ENCODE measurements around the gene TXNRD1.
"Not testable (repeated sequence)": the region's sequence is repeated elsewhere in the genome, so short reads cannot be mapped to it uniquely, and the experiment has no call there.

The TXNRD1 gene

DNA sequence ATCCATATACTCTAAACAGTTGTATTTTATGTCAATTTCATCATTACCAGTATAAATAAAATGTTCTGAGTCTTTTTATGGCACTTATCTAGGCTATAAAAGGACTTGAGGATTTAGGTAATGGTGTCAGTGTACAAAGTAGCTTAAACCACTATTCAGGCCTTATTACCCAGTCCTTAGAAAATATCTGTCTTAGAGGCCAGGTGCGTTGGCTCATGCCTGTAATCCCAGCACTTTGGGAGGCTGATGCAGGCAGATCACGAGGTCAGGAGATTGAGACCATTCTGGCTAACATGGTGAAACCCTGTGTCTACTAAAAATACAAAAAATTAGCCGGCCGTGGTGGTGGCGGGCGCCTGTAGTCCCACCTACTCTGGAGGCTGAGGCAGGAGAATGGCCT is 112.7 kb downstream of the TXNRD1 start:
- DNase-seq (ENCODE audit: low read depth), result not testable (repeated sequence)

- DNase-seq (ENCODE audit: low read depth), result no peak
Measured at GRCh38 chr12:104328790-104329189, 113.2 kb downstream of the TXNRD1 start.

- no peak for DNase-seq (ENCODE audit: low read depth)
Measured at GRCh38 chr12:104329707-104330532, 114.3 kb downstream of the TXNRD1 start.

- DNase-seq (ENCODE audit: low read depth), result no peak
Measured at GRCh38 chr12:104331376-104331775, 115.8 kb downstream of the TXNRD1 start.

DNA sequence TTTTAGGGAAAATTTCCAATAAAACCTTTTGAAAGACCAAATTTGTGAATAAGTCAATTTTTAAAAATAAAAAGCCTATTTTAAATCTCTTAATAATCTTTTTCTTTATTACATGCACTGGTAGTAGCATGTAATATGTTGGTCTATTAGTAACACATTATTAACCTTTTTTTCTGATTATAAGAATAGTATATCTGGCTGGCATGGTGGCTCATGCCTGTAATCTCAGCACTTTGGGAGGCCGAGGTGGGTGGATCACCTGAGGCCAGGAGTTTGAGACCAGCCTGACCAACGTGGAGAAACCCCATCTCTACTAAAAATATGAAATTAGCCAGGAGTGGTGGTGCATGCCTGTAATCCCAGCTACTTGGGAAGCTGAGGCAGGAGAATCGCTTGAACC is 116.7 kb downstream of the TXNRD1 start:
- not testable (repeated sequence) for DNase-seq (ENCODE audit: low read depth)

- no peak for DNase-seq (ENCODE audit: low read depth)
Measured at GRCh38 chr12:104333692-104334255, 118.2 kb downstream of the TXNRD1 start.

DNA sequence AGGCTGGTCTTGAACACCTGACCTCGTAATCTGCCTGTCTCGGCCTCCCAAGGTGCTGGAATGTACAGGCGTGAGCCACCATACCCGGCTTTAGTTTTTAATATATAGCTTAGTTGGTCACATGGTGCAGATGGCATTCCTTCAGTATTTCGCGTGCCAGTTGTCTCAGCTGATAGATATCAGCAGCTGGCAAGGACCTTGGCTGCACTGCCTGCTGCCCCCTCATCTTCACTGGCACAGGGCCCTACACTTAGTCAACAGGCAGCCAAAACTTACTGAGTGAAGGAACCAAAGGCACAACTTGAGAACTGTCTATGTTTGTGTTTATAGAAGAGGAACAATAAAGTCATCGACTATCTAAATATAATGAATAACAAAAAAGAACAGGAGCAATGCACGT is 119.0 kb downstream of the TXNRD1 start:
- DNase-seq (ENCODE audit: low read depth), result no peak

DNA sequence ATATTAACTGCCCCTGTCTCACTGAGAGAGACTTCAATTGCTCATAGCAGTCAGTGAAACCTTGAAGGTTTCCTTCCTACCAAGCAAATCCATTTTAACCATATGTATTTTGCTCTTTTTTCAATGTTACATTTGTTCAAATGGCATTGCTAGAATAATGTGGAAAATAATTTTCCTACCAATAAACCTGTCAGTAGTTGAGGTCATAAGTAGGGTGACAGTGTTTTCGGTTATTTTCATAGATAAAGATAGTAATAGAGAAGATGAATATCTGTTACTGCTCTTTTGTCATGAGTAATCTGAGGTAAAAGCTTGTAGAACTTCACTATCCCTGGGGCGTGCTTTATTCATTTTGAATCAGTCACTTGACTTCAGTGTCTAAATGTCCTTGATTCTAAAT is 120.5 kb downstream of the TXNRD1 start:
- no peak for DNase-seq (ENCODE audit: low read depth)

- DNase-seq (ENCODE audit: low read depth), result no peak
Measured at GRCh38 chr12:104337030-104337558, 121.5 kb downstream of the TXNRD1 start.

DNA sequence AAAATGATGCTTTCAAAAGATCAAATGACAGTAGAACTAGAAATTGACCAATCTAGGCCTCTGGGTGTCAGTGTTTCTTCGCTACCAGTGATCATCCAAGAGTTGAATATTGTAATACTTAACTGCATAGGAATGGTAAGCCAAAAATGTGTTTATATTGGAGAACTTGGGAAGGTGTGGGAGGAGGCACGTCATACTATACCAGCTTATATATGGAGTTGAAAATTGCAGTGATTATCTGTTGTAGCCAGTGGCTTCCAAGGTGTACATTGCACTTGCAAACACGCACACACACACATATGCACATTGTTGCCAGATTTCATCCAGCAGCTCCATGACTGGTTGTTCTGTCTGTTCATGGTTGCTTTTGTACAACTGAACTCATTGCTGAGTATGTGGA is 124.1 kb downstream of the TXNRD1 start:
- DNase-seq (ENCODE audit: low read depth), result no peak

GRCh38 chr12:104340177-104340576 is 124.6 kb downstream of the TXNRD1 start:
- DNase-seq (ENCODE audit: low read depth), result no peak

- DNase-seq (ENCODE audit: low read depth), result no peak
Measured at GRCh38 chr12:104340925-104341611, 125.5 kb downstream of the TXNRD1 start.

DNA sequence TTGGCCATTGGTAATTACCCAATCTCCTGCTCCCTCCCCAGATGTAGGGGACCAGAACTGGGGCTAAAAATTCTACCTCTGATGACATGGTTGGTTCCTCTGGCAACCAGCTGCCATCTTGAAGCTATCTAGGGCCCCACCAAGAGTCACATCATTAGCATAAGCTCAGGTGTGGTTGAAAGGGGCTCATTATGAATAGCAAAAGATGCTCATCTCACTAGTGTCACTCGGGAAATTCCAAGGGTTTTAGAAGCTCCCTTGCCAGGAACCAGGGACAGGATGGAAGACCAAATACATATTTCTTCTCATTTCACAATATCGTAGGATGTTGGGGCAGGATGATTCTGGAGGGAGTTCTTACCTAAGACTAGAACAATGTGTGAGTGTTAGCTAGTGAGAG is 126.6 kb downstream of the TXNRD1 start:
- no peak for DNase-seq (ENCODE audit: low read depth)

DNA sequence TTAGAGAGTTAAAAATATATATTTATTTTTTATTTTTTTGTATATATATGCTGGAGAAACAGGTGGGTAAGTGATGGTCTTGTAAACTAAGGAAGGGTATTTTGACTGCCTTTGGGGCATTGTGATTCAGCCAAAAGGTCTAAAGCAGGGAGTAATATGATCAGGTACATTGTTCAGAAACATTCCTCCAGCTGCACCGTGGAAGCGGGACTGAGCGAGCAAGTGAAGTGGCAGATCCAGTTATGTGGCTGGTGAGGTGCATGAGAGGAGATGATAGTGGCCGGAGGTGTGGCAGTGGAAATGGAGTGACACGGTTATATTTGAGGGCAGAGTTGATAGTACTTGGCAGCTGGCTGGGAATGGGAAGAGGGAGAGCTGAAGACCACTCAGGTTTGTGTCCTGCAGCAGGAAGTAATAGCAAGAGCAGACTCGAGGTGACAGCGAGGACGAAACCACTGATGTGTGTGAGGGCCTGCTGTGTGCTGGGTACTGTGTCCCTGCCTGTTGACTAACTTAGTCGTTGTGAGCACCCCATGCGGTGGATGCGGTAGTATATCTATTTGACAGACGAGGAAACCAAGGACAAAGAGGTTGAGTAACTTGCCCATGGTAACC is 127.2 kb downstream of the TXNRD1 start:
- DNase-seq (ENCODE audit: low read depth), result no peak

- DNase-seq (ENCODE audit: low read depth), result no peak
Measured at GRCh38 chr12:104344682-104345081, 129.1 kb downstream of the TXNRD1 start.

GRCh38 chr12:104345234-104346066 is 129.9 kb downstream of the TXNRD1 start:
- no peak for DNase-seq (ENCODE audit: low read depth)

GRCh38 chr12:104347374-104348075 is 131.9 kb downstream of the TXNRD1 start:
- no peak for DNase-seq (ENCODE audit: low read depth)

DNA sequence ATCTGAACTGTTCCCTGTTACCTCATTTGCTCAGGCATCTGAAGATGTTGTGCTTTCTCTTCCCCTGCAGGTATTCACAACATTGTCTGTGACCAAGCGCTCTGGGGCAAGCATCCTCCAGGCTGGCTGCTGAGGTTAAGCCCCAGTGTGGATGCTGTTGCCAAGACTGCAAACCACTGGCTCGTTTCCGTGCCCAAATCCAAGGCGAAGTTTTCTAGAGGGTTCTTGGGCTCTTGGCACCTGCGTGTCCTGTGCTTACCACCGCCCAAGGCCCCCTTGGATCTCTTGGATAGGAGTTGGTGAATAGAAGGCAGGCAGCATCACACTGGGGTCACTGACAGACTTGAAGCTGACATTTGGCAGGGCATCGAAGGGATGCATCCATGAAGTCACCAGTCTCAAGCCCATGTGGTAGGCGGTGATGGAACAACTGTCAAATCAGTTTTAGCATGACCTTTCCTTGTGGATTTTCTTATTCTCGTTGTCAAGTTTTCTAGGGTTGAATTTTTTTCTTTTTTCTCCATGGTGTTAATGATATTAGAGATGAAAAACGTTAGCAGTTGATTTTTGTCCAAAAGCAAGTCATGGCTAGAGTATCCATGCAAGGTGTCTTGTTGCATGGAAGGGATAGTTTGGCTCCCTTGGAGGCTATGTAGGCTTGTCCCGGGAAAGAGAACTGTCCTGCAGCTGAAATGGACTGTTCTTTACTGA is 132.9 kb downstream of the TXNRD1 start:
- DNase-seq (ENCODE audit: low read depth), result no peak

DNA sequence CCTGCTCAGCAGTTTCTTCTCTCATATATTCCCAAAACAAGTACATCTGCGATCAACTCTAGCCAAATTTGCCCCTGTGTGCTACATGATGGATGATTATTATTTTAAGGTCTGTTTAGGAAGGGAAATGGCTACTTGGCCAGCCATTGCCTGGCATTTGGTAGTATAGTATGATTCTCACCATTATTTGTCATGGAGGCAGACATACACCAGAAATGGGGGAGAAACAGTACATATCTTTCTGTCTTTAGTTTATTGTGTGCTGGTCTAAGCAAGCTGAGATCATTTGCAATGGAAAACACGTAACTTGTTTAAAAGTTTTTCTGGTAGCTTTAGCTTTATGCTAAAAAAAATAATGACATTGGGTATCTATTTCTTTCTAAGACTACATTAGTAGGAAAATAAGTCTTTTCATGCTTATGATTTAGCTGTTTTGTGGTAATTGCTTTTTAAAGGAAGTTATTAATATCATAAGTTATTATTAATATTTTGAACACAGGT is 133.5 kb downstream of the TXNRD1 start:
- no peak for DNase-seq (ENCODE audit: low read depth)
